Keratinocyte (primary cell): ENCODE data around the gene RGL1. TPM values are rescaled to one million over a fixed set of nuclear protein-coding genes. Genes with fewer than 3 reads are reported as not detected.

ENCODE experiments used
- DNase-seq: peaks from one replicate; pipeline ENCODE4 v3.0.0-alpha.2; 2011; ENCODE audit warnings: low read depth, missing footprints, low spot score
- FAIRE-seq: peaks from 2 replicates; lab custom pipeline; 2011; peaks lifted over from hg19 to GRCh38; lab: Jason Lieb, UNC
- H2AFZ ChIP-seq: 2 replicates; pipeline ENCODE4 v1.6.0; 2012; ENCODE audit warnings: low read length, control low read depth, inconsistent platforms; ENCODE audit not compliant: control insufficient read depth
- H3K27ac ChIP-seq: 2 replicates; pipeline ENCODE4 v1.5.1; 2011; ENCODE audit warnings: low read length; ENCODE audit not compliant: control insufficient read depth, insufficient read depth
- H3K27me3 ChIP-seq: 3 replicates; pipeline ENCODE4 v1.6.0; 2011; ENCODE audit warnings: low read length; ENCODE audit not compliant: control insufficient read depth, insufficient read depth; ENCODE audit errors: extremely low read depth
- H3K36me3 ChIP-seq, 2 experiments: 2 replicates in 1 of 2; 3 replicates in 1 of 2; pipeline ENCODE4 v1.5.1; 2011; ENCODE audit warnings: low read length in 2 of 2, mild to moderate bottlenecking in 1 of 2; ENCODE audit not compliant: control insufficient read depth in 2 of 2, insufficient read depth in 2 of 2; ENCODE audit errors: extremely low read depth in 1 of 2
- H3K4me1 ChIP-seq: 3 replicates; pipeline ENCODE4 v1.5.1; 2011; ENCODE audit warnings: low read length; ENCODE audit not compliant: control insufficient read depth, insufficient read depth; ENCODE audit errors: extremely low read depth
- H3K4me2 ChIP-seq: 3 replicates; pipeline ENCODE4 v1.6.0; 2011; ENCODE audit warnings: low read depth, low read length; ENCODE audit not compliant: control insufficient read depth, insufficient read depth; ENCODE audit errors: extremely low read depth
- H3K4me3 ChIP-seq, 3 experiments: fragments of 200-600 bp in 1 of 3; sonication (generic) in 1 of 3; 2 replicates in 2 of 3; 3 replicates in 1 of 3; pipeline ENCODE4 v1.5.1; 2011 to 2016; ENCODE audit warnings: low read length in 3 of 3, mild to moderate bottlenecking in 3 of 3, control low read depth in 2 of 3, inconsistent platforms in 1 of 3, low read depth in 1 of 3, mixed read lengths in 1 of 3, mixed run types in 1 of 3, moderate library complexity in 1 of 3; ENCODE audit not compliant: control insufficient read depth in 2 of 3, insufficient read depth in 2 of 3; ENCODE audit errors: extremely low read depth in 1 of 3
- H3K79me2 ChIP-seq: 2 replicates; pipeline ENCODE4 v1.6.0; 2012; ENCODE audit warnings: low read length; ENCODE audit not compliant: control insufficient read depth, insufficient read depth
- H3K9ac ChIP-seq: 3 replicates; pipeline ENCODE4 v1.6.0; 2011; ENCODE audit warnings: low read length; ENCODE audit not compliant: control insufficient read depth, insufficient read depth; ENCODE audit errors: extremely low read depth
- H3K9me1 ChIP-seq: 3 replicates; pipeline ENCODE4 v1.6.0; 2011; ENCODE audit warnings: low read length; ENCODE audit not compliant: control insufficient read depth, insufficient read depth; ENCODE audit errors: extremely low read depth
- H3K9me3 ChIP-seq: 2 replicates; pipeline ENCODE4 v1.5.1; 2012; ENCODE audit warnings: low read depth, low read length; ENCODE audit not compliant: control insufficient read depth
- H4K20me1 ChIP-seq: 3 replicates; pipeline ENCODE4 v1.6.0; 2011; ENCODE audit warnings: low read length; ENCODE audit not compliant: control insufficient read depth, insufficient read depth; ENCODE audit errors: extremely low read depth
- EZH2 ChIP-seq: IDR thresholded peaks from one replicate; pipeline ENCODE4 v1.6.1; 2012; ENCODE audit warnings: inconsistent platforms, mild to moderate bottlenecking, low read length, moderate library complexity
- dilution Hi-C: fragments of 300-500 bp; cut with MboI; formaldehyde crosslinking; loops from one replicate; pipeline ENCODE4 v1.7.0; 2020; ENCODE audit warnings: low sequenced_read_pairs; ENCODE audit not compliant: extremely low pct_ligation_motif_present
- polyA plus RNA-seq, 5 experiments: library from polyadenylated mRNA; depleted of rRNA in 3 of 5; stranded (reverse) in 3 of 5; stranded (forward) in 1 of 5; unstranded in 1 of 5; fragments of >200 nt; gene quantifications; 1 replicate in 1 of 5; 2 replicates in 3 of 5; 3 replicates in 1 of 5; pipeline versions ENCODE4 v1.2.1 to v1.2.3, GENCODE V29; 2011 to 2012; ENCODE audit warnings: missing spikeins in 2 of 5, low read depth in 1 of 5, low replicate concordance in 1 of 5
- TF ChIP-seq, protein P1 (sequence below), 3 experiments: IDR thresholded peaks in 1 of 3; conservative IDR thresholded peaks in 1 of 3; optimal IDR thresholded peaks in 1 of 3; 2 replicates in 2 of 3; 3 replicates in 1 of 3; pipeline versions ENCODE3 to v1.5.1; 2011; ENCODE audit warnings: low read length in 3 of 3, mild to moderate bottlenecking in 3 of 3, moderate library complexity in 2 of 3, control low read depth in 1 of 3, inconsistent platforms in 1 of 3; ENCODE audit not compliant: insufficient read depth in 2 of 3; ENCODE audit errors: extremely low read depth in 1 of 3

Gene RGL1
- polyA plus RNA-seq, 1 donor (not counting 4 experiments of a cell fraction or from before 2014, with no cell fraction given) = 1.2 TPM

DNA sequence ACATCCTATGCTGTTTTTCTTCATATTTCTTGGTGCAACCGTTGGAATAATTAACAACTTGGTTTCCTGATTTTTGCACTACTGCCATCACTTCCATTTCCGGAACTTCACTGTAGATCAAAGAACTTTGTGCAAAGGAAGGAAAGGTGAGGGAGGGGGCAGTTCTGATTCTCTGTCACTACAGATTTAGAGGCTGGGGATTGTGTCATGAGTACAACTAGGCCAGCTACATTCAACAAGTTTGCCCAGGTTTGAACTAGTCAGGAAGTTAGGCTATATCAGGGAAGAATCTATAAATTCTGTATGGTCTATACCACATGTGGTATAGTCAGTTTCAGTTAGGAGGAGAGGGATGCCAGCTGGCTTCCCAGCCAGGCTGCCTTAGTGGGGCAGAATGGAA, 84.2 kb downstream of the RGL1 start:
- Histone ChIP-seq H3K27me3 (no peaks in the 10 kb centered on the region), H3K36me3 (no peaks in the 10 kb centered on the region), H3K9me1 (no peaks in the 10 kb centered on the region), H3K4me1 (no peaks in the 10 kb centered on the region), H3K27ac (no peak overlapping the region), H4K20me1 (no peaks in the 10 kb centered on the region), H3K4me3 (no peak overlapping the region), H3K79me2 (no peaks in the 10 kb centered on the region), H3K9ac (no peak overlapping the region), H3K4me2 (no peak overlapping the region), H2AFZ (no peak overlapping the region), H3K9me3 (no peaks in the 10 kb centered on the region)
- TF ChIP-seq EZH2 = no peak
- TF ChIP-seq, protein P1, sequence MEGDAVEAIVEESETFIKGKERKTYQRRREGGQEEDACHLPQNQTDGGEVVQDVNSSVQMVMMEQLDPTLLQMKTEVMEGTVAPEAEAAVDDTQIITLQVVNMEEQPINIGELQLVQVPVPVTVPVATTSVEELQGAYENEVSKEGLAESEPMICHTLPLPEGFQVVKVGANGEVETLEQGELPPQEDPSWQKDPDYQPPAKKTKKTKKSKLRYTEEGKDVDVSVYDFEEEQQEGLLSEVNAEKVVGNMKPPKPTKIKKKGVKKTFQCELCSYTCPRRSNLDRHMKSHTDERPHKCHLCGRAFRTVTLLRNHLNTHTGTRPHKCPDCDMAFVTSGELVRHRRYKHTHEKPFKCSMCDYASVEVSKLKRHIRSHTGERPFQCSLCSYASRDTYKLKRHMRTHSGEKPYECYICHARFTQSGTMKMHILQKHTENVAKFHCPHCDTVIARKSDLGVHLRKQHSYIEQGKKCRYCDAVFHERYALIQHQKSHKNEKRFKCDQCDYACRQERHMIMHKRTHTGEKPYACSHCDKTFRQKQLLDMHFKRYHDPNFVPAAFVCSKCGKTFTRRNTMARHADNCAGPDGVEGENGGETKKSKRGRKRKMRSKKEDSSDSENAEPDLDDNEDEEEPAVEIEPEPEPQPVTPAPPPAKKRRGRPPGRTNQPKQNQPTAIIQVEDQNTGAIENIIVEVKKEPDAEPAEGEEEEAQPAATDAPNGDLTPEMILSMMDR (optimal IDR thresholded peaks at IDR 0.05 in 1 of 3, IDR thresholded peaks at IDR 0.05 in 1 of 3, conservative IDR thresholded peaks at IDR 0.05 in 1 of 3; ENCODE audit: extremely low read depth in 1 of 3, insufficient read depth in 2 of 3, low read length in 3 of 3) = no peak
- DNase-seq = no peak
- dilution Hi-C loops = no loop called here
- FAIRE-seq = no peak

DNA sequence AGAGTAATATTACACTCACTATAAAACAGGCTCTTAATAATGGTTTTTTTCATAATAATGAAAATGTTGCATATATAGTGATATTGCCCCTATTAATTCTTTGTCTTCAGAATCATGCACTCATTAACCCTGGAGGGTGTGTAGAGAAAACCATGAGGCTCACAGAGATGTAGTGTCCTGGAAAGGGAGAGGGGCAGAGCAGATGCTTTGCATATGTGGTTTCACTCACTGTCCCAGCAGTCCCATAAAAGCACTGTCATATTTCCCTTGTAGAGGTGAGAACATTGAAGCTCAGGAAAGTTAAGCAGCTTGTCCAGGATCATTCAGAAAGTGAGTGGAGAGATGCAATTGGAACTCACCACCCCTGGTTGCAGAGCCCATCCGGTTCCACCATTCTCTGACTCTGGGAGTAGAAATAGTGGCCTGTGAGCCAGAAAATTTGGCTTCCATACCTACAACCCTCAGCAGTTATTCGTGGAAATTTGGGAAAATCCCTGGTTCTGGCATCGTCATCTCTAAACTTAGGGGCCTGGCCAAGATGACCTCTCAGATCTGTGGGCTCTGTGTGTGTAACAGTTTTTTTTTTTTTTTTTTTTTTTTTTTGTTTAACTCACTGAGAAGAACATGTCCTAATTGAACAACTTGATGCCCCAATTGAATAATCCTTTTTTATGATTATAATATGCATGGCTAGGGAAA, 86.4 kb downstream of the RGL1 start:
- no peaks in the 10 kb centered on the region for H4K20me1 ChIP-seq
- TF ChIP-seq, protein P1 (optimal IDR thresholded peaks at IDR 0.05 in 1 of 3, IDR thresholded peaks at IDR 0.05 in 1 of 3, conservative IDR thresholded peaks at IDR 0.05 in 1 of 3; ENCODE audit: extremely low read depth in 1 of 3, insufficient read depth in 2 of 3, low read length in 3 of 3) = no peak
- TF ChIP-seq EZH2 = no peak
- no peaks in the 10 kb centered on the region for H3K79me2 ChIP-seq
- FAIRE-seq = no peak
- H3K4me2 ChIP-seq = no peak overlapping the region
- dilution Hi-C loops = no loop called here
- H3K27me3 ChIP-seq = no peaks in the 10 kb centered on the region
- no peak for DNase-seq
- no peak overlapping the region for H3K9ac ChIP-seq
- no peak overlapping the region for H3K4me3 ChIP-seq
- no peaks in the 10 kb centered on the region for H3K4me1 ChIP-seq
- no peaks in the 10 kb centered on the region for H3K36me3 ChIP-seq
- no peak overlapping the region for H2AFZ ChIP-seq
- H3K9me1 ChIP-seq = no peaks in the 10 kb centered on the region
- no peaks in the 10 kb centered on the region for H3K9me3 ChIP-seq
- H3K27ac ChIP-seq = no peak overlapping the region
